ENCODE data around the gene PUDP.
"Not testable (repeated sequence)": the region's sequence is repeated elsewhere in the genome, so short reads cannot be mapped to it uniquely, and the experiment has no call there.

Gene PUDP

GRCh38 chrX:7184816-7185215, 36.9 kb upstream of the PUDP start:
- no peak for DNase-seq (ENCODE audit: low read depth)
- TF ChIP-seq, protein P1, sequence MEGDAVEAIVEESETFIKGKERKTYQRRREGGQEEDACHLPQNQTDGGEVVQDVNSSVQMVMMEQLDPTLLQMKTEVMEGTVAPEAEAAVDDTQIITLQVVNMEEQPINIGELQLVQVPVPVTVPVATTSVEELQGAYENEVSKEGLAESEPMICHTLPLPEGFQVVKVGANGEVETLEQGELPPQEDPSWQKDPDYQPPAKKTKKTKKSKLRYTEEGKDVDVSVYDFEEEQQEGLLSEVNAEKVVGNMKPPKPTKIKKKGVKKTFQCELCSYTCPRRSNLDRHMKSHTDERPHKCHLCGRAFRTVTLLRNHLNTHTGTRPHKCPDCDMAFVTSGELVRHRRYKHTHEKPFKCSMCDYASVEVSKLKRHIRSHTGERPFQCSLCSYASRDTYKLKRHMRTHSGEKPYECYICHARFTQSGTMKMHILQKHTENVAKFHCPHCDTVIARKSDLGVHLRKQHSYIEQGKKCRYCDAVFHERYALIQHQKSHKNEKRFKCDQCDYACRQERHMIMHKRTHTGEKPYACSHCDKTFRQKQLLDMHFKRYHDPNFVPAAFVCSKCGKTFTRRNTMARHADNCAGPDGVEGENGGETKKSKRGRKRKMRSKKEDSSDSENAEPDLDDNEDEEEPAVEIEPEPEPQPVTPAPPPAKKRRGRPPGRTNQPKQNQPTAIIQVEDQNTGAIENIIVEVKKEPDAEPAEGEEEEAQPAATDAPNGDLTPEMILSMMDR (IDR thresholded peaks at IDR 0.05; ENCODE audit: control insufficient read depth, insufficient read depth, low read depth, low read length, missing control alignments), result no peak

DNA sequence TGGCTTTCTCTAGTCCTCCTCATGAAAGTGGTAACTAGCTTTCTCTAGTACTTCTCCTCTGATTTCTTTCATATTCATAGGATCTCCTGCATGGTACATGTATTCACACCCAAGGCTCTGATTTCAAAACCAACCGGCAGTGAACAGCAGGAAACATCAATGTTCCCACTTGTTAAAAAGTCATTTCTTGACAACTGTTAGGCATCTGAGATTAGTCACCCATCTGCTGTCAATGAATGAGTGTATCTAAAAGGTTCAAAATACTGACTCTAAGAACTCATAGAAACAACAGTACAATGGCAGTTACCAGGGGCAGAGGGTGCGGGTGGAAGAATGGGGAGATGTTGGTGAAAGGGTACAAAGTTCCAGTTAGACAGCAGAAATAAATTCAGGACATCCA, 31.5 kb upstream of the PUDP start:
- H3K4me3 ChIP-seq (ENCODE audit: control insufficient read depth, low read depth, low read length), result no peak overlapping the region
- no peak for DNase-seq (ENCODE audit: low read depth)
- TF ChIP-seq, protein P1 (IDR thresholded peaks at IDR 0.05; ENCODE audit: control insufficient read depth, insufficient read depth, low read depth, low read length, missing control alignments), result no peak

More at GRCh38 chrX:7184816-7185215, 36.9 kb upstream of the PUDP start:
- no peak overlapping the region for H3K4me3 ChIP-seq (ENCODE audit: control insufficient read depth, low read depth, low read length)

- H3K4me3 ChIP-seq (ENCODE audit: control insufficient read depth, low read depth, low read length); DNase-seq (ENCODE audit: low read depth): not testable (repeated sequence)
Measured at GRCh38 chrX:7178859-7179258, 30.9 kb upstream of the PUDP start.

- H3K4me3 ChIP-seq (ENCODE audit: control insufficient read depth, low read depth, low read length), result no peak overlapping the region
- no peak for DNase-seq (ENCODE audit: low read depth)
- TF ChIP-seq, protein P1 (IDR thresholded peaks at IDR 0.05; ENCODE audit: control insufficient read depth, insufficient read depth, low read depth, low read length, missing control alignments), result peak; percentile 32
Measured at GRCh38 chrX:7170898-7171297, 22.9 kb upstream of the PUDP start.

- TF ChIP-seq, protein P1 (IDR thresholded peaks at IDR 0.05; ENCODE audit: control insufficient read depth, insufficient read depth, low read depth, low read length, missing control alignments), result no peak
- no peak for DNase-seq (ENCODE audit: low read depth)
- no peak overlapping the region for H3K4me3 ChIP-seq (ENCODE audit: control insufficient read depth, low read depth, low read length)
Measured at GRCh38 chrX:7169627-7170026, 21.7 kb upstream of the PUDP start.

DNA sequence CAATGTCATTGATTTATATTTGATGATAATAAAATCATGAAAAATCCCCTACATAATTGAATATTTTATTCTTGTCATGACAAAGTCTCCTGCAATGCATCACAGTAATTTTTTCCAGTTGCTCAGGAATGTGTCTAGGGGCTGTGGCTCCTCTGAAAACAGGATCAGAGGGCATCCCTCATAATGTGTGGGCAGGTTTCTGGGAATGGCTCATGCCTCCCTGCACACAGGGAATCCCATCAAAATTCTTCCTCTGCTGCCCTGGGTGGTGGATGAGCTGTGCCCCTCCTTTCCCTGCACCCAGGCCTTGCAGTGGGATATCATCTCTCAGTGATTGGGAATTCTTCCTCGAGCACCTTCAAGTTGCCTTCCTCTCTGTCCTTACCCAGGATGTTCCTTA, 20.4 kb upstream of the PUDP start:
- no peak overlapping the region for H3K4me3 ChIP-seq (ENCODE audit: control insufficient read depth, low read depth, low read length)
- TF ChIP-seq, protein P1 (IDR thresholded peaks at IDR 0.05; ENCODE audit: control insufficient read depth, insufficient read depth, low read depth, low read length, missing control alignments), result no peak
- no peak for DNase-seq (ENCODE audit: low read depth)

- no peak overlapping the region for H3K4me3 ChIP-seq (ENCODE audit: control insufficient read depth, low read depth, low read length)
- DNase-seq (ENCODE audit: low read depth), result no peak
- TF ChIP-seq, protein P1 (IDR thresholded peaks at IDR 0.05; ENCODE audit: control insufficient read depth, insufficient read depth, low read depth, low read length, missing control alignments), result no peak
Measured at GRCh38 chrX:7164174-7164573, 16.2 kb upstream of the PUDP start.
